Measurements from ENCODE around the gene KIRREL3.

The KIRREL3 gene

GRCh38 chr11:126839496-126839895, 161.1 kb downstream of the KIRREL3 start:
- Histone ChIP-seq H3K27me3 (ENCODE audit: low read length) (no peaks in the 10 kb centered on the region), H3K4me2 (ENCODE audit: low read depth, low read length, poor library complexity, severe bottlenecking) (no peak overlapping the region), H3K4me3 (ENCODE audit: insufficient read depth, low read length, poor library complexity, severe bottlenecking) (no peak overlapping the region), H3K9me2 (replicated peaks; ENCODE audit: insufficient read depth, low read length) (no peaks in the 10 kb centered on the region), H3K9me3 (ENCODE audit: insufficient read depth, low read length) (no peaks in the 10 kb centered on the region), H4K20me1 (ENCODE audit: low read depth, low read length) (no peaks in the 10 kb centered on the region), H3K27ac (ENCODE audit: low read depth, low read length) (no peak overlapping the region), H3K9ac (ENCODE audit: low read length) (no peak overlapping the region), H3K36me3 (ENCODE audit: low read length) (no peaks in the 10 kb centered on the region), H3K79me2 (ENCODE audit: insufficient read depth, low read length) (no peaks in the 10 kb centered on the region), H3F3A (ENCODE audit: insufficient read depth) (no peaks in the 10 kb centered on the region), H2AFZ (ENCODE audit: low read depth, low read length, severe bottlenecking) (no peak overlapping the region)
- no peak for TF ChIP-seq EZH2phosphoT487 (conservative IDR thresholded peaks at IDR 0.05; ENCODE audit: low read length)
- TF ChIP-seq, protein P1, sequence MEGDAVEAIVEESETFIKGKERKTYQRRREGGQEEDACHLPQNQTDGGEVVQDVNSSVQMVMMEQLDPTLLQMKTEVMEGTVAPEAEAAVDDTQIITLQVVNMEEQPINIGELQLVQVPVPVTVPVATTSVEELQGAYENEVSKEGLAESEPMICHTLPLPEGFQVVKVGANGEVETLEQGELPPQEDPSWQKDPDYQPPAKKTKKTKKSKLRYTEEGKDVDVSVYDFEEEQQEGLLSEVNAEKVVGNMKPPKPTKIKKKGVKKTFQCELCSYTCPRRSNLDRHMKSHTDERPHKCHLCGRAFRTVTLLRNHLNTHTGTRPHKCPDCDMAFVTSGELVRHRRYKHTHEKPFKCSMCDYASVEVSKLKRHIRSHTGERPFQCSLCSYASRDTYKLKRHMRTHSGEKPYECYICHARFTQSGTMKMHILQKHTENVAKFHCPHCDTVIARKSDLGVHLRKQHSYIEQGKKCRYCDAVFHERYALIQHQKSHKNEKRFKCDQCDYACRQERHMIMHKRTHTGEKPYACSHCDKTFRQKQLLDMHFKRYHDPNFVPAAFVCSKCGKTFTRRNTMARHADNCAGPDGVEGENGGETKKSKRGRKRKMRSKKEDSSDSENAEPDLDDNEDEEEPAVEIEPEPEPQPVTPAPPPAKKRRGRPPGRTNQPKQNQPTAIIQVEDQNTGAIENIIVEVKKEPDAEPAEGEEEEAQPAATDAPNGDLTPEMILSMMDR (IDR thresholded peaks at IDR 0.05; ENCODE audit: insufficient read depth, low read length, poor library complexity, severe bottlenecking) = no peak

GRCh38 chr11:126838779-126839178, 161.8 kb downstream of the KIRREL3 start:
- Histone ChIP-seq H3K4me2 (ENCODE audit: low read depth, low read length, poor library complexity, severe bottlenecking) (no peak overlapping the region), H3F3A (ENCODE audit: insufficient read depth) (no peaks in the 10 kb centered on the region), H3K9me3 (ENCODE audit: insufficient read depth, low read length) (no peaks in the 10 kb centered on the region), H3K36me3 (ENCODE audit: low read length) (no peaks in the 10 kb centered on the region), H2AFZ (ENCODE audit: low read depth, low read length, severe bottlenecking) (no peak overlapping the region), H3K79me2 (ENCODE audit: insufficient read depth, low read length) (no peaks in the 10 kb centered on the region), H3K4me3 (ENCODE audit: insufficient read depth, low read length, poor library complexity, severe bottlenecking) (no peak overlapping the region), H3K27me3 (ENCODE audit: low read length) (no peaks in the 10 kb centered on the region), H3K27ac (ENCODE audit: low read depth, low read length) (no peak overlapping the region), H4K20me1 (ENCODE audit: low read depth, low read length) (no peaks in the 10 kb centered on the region), H3K9ac (ENCODE audit: low read length) (no peak overlapping the region), H3K9me2 (replicated peaks; ENCODE audit: insufficient read depth, low read length) (no peaks in the 10 kb centered on the region)
- no peak for TF ChIP-seq EZH2phosphoT487 (conservative IDR thresholded peaks at IDR 0.05; ENCODE audit: low read length)
- TF ChIP-seq, protein P1 (IDR thresholded peaks at IDR 0.05; ENCODE audit: insufficient read depth, low read length, poor library complexity, severe bottlenecking) = no peak

DNA sequence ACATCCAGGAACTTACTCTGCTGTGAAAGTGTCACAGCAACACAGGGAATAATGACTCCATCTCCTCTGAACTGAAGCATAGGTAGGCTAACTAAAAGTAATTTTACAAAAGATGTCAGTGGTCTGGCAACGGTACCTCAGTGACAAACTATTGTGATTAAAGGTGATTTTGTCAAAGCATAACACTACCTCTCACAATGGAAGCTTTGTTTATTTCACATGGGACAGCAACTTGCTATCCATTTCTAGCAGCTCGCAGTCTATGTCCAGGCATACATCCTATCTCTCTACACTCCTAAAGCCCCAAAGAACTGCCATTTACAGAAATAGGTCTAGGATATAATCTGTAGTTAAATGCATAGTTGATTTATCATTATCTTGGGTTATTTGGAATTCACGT, 163.0 kb downstream of the KIRREL3 start:
- H3K27me3 ChIP-seq (ENCODE audit: low read length) = no peaks in the 10 kb centered on the region
- no peak for TF ChIP-seq EZH2phosphoT487 (conservative IDR thresholded peaks at IDR 0.05; ENCODE audit: low read length)
- TF ChIP-seq, protein P1 (IDR thresholded peaks at IDR 0.05; ENCODE audit: insufficient read depth, low read length, poor library complexity, severe bottlenecking) = no peak
- H3K36me3 ChIP-seq (ENCODE audit: low read length) = no peaks in the 10 kb centered on the region
- H3K4me3 ChIP-seq (ENCODE audit: insufficient read depth, low read length, poor library complexity, severe bottlenecking) = no peak overlapping the region
- H2AFZ ChIP-seq (ENCODE audit: low read depth, low read length, severe bottlenecking) = no peak overlapping the region
- H3K9me3 ChIP-seq (ENCODE audit: insufficient read depth, low read length) = no peaks in the 10 kb centered on the region
- H3K27ac ChIP-seq (ENCODE audit: low read depth, low read length) = no peak overlapping the region
- H3K4me2 ChIP-seq (ENCODE audit: low read depth, low read length, poor library complexity, severe bottlenecking) = no peak overlapping the region
- H3K9ac ChIP-seq (ENCODE audit: low read length) = no peak overlapping the region
- no peaks in the 10 kb centered on the region for H3F3A ChIP-seq (ENCODE audit: insufficient read depth)
- H3K9me2 ChIP-seq (replicated peaks; ENCODE audit: insufficient read depth, low read length) = no peaks in the 10 kb centered on the region
- no peaks in the 10 kb centered on the region for H3K79me2 ChIP-seq (ENCODE audit: insufficient read depth, low read length)
- no peaks in the 10 kb centered on the region for H4K20me1 ChIP-seq (ENCODE audit: low read depth, low read length)

Measured in SU-DHL-6 (cell line).